DOHH2 (cell line): ENCODE measurements around the gene HMGCL.

Experiments used
- H3F3A ChIP-seq: fragments of 200-600 bp; sonication (generic), shearing (Covaris generic); 2 replicates; pipeline ENCODE4 v1.6.0; 2016; ENCODE audit warnings: antibody characterized with exemption, mild to moderate bottlenecking; ENCODE audit not compliant: control insufficient read depth, insufficient read depth
- H3K27ac ChIP-seq: fragments of 200-600 bp; sonication (generic); 2 replicates; pipeline ENCODE4 v1.5.1; 2014; ENCODE audit warnings: low read depth, mild to moderate bottlenecking, low read length, moderate library complexity
- H3K27me3 ChIP-seq: fragments of 200-600 bp; sonication (generic); 2 replicates; pipeline ENCODE4 v1.6.1; 2014; ENCODE audit warnings: mild to moderate bottlenecking, low read length, mixed read lengths; ENCODE audit not compliant: control insufficient read depth
- H3K36me3 ChIP-seq: fragments of 200-600 bp; sonication (generic); 2 replicates; pipeline ENCODE4 v1.6.1; 2014; ENCODE audit warnings: mild to moderate bottlenecking, low read length, moderate library complexity, mixed read lengths; ENCODE audit not compliant: control insufficient read depth
- H3K4me1 ChIP-seq: fragments of 200-600 bp; sonication (generic); 2 replicates; pipeline ENCODE4 v1.6.1; 2014; ENCODE audit warnings: mild to moderate bottlenecking, low read length, mixed read lengths; ENCODE audit not compliant: control insufficient read depth
- H3K4me2 ChIP-seq: fragments of 200-600 bp; sonication (generic); 2 replicates; pipeline ENCODE4 v1.6.0; 2014; ENCODE audit warnings: mild to moderate bottlenecking, low read length, moderate library complexity
- H3K4me3 ChIP-seq: fragments of 200-600 bp; sonication (generic); 2 replicates; pipeline ENCODE4 v1.5.1; 2014; ENCODE audit warnings: mild to moderate bottlenecking, low read length, mixed read lengths
- H3K79me2 ChIP-seq: fragments of 200-600 bp; sonication (generic); 2 replicates; pipeline ENCODE4 v1.6.1; 2014; ENCODE audit warnings: mild to moderate bottlenecking, low read length, mixed read lengths; ENCODE audit not compliant: control insufficient read depth
- H3K9me2 ChIP-seq: fragments of 200-600 bp; sonication (generic); replicated peaks from 2 replicates; pipeline ENCODE4 v1.6.1; 2014; ENCODE audit warnings: mild to moderate bottlenecking, low read length, mixed read lengths; ENCODE audit not compliant: control insufficient read depth
- H3K9me3 ChIP-seq: fragments of 200-600 bp; sonication (generic); 2 replicates; pipeline ENCODE4 v1.6.1; 2014; ENCODE audit warnings: antibody characterized with exemption, low read length, mixed read lengths; ENCODE audit not compliant: control insufficient read depth, insufficient read depth
- H4K20me1 ChIP-seq: fragments of 200-600 bp; sonication (generic); 2 replicates; pipeline ENCODE4 v1.6.0; 2014; ENCODE audit warnings: low read depth, mild to moderate bottlenecking, antibody characterized with exemption, low read length, moderate library complexity; ENCODE audit not compliant: control insufficient read depth, insufficient read depth
- EZH2phosphoT487 ChIP-seq: fragments of 200-600 bp; sonication (generic); IDR thresholded peaks from 2 replicates; pipeline ENCODE4 v1.6.1; 2017; ENCODE audit warnings: borderline replicate concordance, mild to moderate bottlenecking, antibody characterized with exemption, low read length, moderate library complexity, mixed read lengths
- TF ChIP-seq, protein P1 (sequence below): fragments of 200-600 bp; sonication (generic); IDR thresholded peaks from one replicate; pipeline ENCODE4 v1.5.1; 2014; ENCODE audit warnings: antibody characterized with exemption, mild to moderate bottlenecking, low read depth, low read length; ENCODE audit not compliant: poor library complexity, severe bottlenecking

Gene HMGCL

GRCh38 chr1:23756676-23757075 is 68.6 kb downstream of the HMGCL start:
- Histone ChIP-seq H3K36me3 (peaks cover 92% of the 10 kb centered on the region), H3K79me2 (peaks cover 7% of the 10 kb centered on the region)

DNA sequence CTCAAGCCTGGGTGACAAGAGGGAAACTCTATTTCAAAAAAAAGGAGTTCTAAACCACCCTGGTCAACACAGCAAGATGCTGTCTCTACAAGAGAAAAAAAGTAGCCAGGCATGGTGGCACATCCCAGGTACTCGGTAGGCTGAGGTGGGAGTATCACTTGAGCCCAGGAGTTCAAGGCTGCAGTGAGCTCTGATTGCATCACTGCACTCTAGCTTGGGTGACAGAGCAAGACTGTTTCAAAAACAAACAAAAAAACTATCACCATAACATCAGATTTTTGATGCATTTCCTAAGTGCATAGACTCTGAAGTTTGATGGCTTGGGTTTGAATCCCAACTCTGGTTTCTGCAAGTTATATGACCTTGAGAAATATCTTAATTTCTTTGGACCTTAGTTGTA is 72.3 kb downstream of the HMGCL start:
- Histone ChIP-seq H3K9me2 (no peaks in the 10 kb centered on the region), H3F3A (peaks cover 9% of the 10 kb centered on the region; the same call in 1 of the 2 replicates), H3K27ac (no peak overlapping the region), H3K79me2 (peaks cover 31% of the 10 kb centered on the region), H3K27me3 (no peaks in the 10 kb centered on the region), H3K4me1 (peaks cover under 1% of the 10 kb centered on the region; the same call in 1 of the 2 replicates), H3K36me3 (peaks cover 93% of the 10 kb centered on the region), H3K4me2 (no peak overlapping the region), H4K20me1 (no peaks in the 10 kb centered on the region; the same call in 1 of the 2 replicates), H3K4me3 (no peak overlapping the region), H3K9me3 (no peaks in the 10 kb centered on the region)
- TF ChIP-seq EZH2phosphoT487, result no peak
- TF ChIP-seq, protein P1, sequence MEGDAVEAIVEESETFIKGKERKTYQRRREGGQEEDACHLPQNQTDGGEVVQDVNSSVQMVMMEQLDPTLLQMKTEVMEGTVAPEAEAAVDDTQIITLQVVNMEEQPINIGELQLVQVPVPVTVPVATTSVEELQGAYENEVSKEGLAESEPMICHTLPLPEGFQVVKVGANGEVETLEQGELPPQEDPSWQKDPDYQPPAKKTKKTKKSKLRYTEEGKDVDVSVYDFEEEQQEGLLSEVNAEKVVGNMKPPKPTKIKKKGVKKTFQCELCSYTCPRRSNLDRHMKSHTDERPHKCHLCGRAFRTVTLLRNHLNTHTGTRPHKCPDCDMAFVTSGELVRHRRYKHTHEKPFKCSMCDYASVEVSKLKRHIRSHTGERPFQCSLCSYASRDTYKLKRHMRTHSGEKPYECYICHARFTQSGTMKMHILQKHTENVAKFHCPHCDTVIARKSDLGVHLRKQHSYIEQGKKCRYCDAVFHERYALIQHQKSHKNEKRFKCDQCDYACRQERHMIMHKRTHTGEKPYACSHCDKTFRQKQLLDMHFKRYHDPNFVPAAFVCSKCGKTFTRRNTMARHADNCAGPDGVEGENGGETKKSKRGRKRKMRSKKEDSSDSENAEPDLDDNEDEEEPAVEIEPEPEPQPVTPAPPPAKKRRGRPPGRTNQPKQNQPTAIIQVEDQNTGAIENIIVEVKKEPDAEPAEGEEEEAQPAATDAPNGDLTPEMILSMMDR, result no peak

More at GRCh38 chr1:23756676-23757075, 68.6 kb downstream of the HMGCL start:
- no peak overlapping the region for H3K4me3 ChIP-seq
- H3K4me1 ChIP-seq, result no peaks in the 10 kb centered on the region
- no peaks in the 10 kb centered on the region for H3K9me2 ChIP-seq
- H3F3A ChIP-seq, result no peaks in the 10 kb centered on the region; the same call in 1 of the 2 replicates
- H3K9me3 ChIP-seq, result no peaks in the 10 kb centered on the region
- no peak overlapping the region for H3K4me2 ChIP-seq
- H4K20me1 ChIP-seq, result no peaks in the 10 kb centered on the region
- no peak overlapping the region for H3K27ac ChIP-seq
- no peaks in the 10 kb centered on the region for H3K27me3 ChIP-seq
- TF ChIP-seq, protein P1, result no peak
- TF ChIP-seq EZH2phosphoT487, result no peak
